GM19193 (cell line): ENCODE measurements around the gene RIN2.

ENCODE experiments used
- POLR2A ChIP-seq: IDR thresholded peaks from 4 replicates; pipeline ENCODE4 v1.6.1; 2011; ENCODE audit not compliant: insufficient read depth, insufficient read length; ENCODE audit errors: extremely low read depth

Gene RIN2, protein sequence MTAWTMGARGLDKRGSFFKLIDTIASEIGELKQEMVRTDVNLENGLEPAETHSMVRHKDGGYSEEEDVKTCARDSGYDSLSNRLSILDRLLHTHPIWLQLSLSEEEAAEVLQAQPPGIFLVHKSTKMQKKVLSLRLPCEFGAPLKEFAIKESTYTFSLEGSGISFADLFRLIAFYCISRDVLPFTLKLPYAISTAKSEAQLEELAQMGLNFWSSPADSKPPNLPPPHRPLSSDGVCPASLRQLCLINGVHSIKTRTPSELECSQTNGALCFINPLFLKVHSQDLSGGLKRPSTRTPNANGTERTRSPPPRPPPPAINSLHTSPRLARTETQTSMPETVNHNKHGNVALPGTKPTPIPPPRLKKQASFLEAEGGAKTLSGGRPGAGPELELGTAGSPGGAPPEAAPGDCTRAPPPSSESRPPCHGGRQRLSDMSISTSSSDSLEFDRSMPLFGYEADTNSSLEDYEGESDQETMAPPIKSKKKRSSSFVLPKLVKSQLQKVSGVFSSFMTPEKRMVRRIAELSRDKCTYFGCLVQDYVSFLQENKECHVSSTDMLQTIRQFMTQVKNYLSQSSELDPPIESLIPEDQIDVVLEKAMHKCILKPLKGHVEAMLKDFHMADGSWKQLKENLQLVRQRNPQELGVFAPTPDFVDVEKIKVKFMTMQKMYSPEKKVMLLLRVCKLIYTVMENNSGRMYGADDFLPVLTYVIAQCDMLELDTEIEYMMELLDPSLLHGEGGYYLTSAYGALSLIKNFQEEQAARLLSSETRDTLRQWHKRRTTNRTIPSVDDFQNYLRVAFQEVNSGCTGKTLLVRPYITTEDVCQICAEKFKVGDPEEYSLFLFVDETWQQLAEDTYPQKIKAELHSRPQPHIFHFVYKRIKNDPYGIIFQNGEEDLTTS

DNA sequence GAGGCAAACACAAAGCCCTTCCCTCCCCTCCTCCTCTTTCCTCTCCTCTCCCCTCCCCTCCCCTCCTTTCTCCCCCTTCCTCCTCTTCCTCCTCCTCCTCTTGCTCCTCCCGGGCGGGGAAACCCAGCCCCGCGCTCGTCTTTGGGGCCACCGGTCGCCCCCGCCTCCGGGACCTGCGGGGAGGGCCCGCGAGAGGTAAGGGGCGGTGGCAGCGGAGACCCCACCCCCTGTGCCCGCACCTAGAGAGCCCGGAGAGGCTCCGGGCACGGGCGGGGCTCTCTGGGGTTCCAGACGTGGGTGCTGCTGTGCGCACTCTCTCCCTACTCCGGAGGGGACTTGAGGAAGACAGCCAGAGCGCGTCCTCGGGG, at the start of gene RIN2:
RIN2 (plus strand) TSS at position 126 of the 368 bp plus-strand sequence. CDS start 131,344 bp downstream, outside the sequence.
- TF ChIP-seq POLR2A, result no peak

DNA sequence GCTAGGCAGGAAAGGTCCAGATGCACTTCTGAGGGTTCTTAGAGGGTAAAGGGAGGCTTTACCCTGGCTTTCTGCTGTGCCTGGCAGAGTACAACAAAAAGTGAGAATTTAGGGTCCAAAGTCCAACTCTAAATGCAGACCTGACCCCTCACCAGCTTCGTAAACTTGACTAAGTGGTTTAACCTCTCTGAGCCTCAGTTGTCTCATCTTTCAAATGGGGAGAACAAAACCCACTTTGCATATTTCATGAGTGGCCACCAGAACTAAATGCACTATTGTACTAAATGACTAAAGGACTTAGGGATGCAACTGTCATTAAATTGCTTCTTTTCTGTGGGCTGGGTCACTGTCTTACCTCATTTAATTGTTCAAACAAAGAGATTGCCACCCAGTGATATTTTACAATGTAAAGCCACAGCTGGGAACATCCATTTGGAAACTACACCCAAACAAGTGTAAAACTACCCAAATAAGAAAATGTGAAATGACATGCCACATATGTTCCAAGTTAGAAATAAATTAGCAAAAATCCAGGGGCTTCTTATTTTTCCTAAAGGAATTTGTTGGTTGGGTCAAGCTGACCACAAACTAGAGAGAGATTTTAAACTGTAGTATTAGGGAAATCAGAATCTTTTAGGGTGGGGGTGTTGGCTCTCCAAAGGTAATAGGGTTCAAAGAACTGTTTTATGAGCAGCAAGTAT, 48.3 kb upstream of the RIN2 start:
- no peak for TF ChIP-seq POLR2A

DNA sequence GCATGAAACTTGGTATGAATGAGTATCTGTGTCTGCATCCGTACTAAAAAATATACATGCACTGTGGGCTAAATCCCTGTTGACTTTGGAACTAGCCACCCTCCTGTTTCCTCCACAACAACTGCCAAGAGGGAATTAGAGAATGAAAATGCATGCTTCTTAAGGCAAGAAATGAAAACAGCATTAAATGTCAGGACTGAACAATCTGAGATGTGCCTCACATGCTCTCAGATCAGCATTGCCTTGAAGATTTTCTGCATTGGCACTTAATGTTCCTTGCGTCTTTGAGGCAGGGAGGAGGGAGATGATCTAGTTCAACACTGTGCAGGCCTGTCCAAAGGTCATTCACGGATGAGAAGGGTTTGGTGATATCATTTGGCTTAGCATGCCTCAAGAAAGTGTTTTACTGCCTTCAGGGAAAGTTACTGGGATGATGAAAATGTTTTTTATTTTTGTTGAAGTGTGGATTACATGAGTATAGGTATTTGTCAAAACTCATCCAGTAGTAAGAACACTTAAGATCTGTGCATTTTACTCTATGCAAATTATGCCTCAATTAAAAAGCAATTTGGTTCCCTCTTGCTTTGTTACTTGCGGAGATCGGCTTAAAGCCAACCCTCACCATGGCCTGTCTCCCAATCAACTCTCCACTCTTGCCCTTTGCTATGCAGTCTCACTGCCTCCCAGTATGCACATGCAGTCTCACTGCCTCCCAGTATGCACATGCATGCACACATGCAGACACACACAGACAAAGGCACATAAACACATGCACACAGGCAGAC, 47.5 kb upstream of the RIN2 start:
- TF ChIP-seq POLR2A, result no peak

DNA sequence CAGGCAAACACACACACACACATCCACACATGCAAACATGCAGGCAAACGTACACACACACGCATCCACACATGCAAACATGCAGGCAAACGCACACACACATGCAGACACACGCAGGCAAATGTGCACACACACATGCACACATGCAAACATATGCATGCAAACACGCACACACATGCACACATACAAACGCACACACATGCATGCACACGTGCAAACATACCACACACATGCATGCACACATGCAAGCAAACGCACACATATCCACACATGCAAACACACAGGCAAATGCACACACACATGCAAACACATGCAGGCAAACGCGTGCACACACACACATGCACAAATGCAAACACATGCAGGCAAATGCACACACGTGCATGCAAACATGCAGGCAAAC, 46.9 kb upstream of the RIN2 start:
- TF ChIP-seq POLR2A, result no peak

DNA sequence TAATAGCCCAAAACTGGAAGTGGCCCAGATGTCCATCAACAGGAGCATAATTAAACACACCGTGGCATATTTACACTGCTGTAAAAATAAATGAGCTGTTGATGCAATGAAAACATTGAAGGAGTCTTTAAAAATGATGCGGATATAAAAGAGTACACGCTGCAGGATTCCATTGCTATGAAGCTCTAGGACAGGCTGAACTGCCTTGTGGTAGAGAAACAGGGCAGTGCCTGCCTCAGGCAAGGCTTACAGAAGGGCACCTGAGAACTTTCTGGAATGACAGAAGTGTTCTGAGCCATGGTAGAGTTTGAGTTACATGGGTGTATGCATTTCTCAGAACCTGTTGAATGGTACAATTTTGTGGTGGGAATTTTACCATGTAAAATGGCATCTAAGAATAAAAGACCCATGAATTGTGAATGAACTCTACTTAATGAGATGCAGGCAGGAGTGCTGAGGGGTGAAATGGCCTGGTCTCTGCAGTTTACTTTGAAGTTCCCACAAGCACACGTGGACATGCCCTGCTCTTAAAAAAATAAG, 45.3 kb upstream of the RIN2 start:
- TF ChIP-seq POLR2A, result no peak

DNA sequence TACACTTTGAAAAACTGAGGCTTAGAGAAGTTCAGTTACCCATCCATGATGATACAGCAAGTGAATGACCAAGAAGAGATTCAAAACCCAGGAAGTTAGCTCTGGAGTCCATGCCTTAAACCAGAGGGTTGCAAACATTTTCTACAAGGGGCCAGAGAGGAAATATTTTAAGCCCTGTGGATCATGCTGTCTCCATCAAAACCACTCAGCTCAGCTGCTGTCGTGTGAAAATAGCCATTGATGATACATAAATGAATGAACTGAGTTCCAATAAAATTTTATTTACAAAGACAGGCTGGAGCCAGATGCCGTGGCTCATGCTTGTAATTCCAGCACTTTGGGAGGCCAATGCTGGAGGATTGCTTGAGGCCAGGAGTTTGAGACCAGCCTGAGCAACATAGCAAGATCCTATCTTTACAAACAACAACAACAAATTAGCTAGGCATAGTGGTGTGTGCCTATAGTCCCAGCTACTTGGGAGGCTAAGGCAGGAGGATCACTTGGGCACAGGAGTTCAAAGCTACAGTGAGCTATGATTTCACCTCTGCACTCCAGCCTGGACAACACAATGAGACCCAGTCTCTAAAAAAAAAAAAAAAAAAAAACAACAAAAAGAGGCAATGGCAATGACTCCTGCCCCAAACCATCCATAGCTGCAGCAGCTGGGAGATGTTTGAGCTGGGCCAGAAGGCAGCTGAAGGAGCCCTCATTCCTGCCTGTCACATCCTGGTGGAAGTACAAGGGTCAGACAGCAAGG, 44.1 kb upstream of the RIN2 start:
- TF ChIP-seq POLR2A, result no peak

DNA sequence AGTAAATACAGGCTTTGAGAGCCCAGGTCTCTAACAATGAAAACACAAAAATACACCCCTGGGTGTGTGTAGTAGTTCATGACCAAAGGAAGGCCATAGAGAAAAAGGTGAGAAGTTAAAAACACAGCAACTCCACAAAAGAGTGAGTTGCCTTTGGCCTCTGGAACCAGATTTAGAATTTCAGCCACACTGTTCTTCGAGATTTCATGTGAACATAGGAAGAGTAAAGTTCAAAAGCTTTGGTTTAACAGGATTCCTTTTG, 43.5 kb upstream of the RIN2 start:
- TF ChIP-seq POLR2A, result no peak

DNA sequence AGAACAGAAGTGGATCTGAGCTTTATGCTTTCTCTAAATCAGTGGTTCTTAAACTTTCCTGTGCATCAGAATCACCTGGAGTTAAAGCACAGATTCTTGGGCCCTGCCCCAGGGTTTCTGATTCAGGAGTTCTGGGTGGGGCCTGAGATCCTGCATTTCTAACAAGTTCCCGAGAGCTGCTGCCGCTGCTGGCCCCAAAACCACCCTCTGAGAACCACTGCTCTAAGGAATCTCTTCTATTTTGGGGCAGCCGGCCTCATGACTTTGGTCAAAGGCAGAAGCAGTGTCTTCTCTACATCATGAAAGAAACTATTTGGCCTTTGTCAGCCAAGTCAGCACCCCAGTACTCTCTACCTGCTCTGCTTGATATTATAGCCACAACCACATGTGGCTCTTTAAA, 42.1 kb upstream of the RIN2 start:
- no peak for TF ChIP-seq POLR2A

DNA sequence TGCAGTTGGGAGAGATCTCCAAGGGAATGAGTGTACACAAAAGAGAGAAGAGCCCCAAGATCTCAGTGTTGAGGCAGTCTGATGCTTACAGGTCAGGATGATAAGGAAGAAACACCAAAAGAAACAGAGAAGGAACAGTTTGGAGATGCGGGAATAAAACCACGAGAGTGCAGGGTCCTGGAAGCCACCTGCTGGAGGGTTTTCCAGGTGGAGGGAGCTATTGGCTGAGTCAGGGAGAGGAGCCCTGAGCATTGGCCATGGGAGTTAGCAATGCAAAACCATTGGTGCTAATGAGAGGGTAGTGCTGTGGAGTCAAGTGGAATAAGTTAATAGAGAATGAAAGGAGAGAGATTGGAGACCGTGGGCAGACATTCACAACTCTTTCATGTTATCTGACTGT, 39.2 kb upstream of the RIN2 start:
- no peak for TF ChIP-seq POLR2A

DNA sequence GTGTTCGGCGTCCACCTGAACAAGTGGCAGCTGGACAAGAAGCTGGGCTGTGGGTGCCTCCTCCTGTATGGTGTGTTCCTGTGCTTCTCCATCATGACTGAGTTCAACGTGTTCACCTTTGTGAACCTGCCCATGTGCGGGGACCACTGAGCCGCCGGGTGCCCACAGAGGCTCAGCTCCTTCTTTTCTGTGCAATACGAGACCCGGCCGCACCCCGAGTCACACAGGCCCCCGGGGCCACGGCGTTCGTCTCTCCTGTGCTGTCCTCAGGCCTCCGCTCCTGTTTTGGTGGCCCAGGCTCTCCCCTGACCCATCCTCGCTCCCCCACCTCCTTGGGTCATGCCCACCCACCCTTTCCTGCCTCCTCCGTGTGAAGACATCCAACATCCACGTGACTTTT, 37.1 kb upstream of the RIN2 start:
- TF ChIP-seq POLR2A, result no peak

DNA sequence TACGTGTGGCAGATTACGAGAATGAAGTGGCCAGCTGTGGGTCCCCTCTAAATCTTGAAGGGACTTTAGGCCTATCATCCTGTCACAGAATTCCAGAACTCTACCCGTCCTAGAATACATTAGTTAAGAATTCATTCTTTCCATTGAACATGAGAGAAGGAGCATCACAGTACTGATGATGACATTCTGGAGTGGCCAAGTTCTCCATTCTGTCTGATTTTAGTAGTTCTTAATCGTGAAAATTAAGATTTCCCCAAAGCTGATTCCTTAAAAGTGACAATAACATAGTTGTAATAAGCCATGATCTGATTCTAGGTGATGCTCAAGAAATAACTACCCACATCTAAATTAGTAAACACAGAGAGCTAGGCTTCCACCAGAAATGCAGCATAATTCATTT, 35.0 kb upstream of the RIN2 start:
- TF ChIP-seq POLR2A, result no peak

DNA sequence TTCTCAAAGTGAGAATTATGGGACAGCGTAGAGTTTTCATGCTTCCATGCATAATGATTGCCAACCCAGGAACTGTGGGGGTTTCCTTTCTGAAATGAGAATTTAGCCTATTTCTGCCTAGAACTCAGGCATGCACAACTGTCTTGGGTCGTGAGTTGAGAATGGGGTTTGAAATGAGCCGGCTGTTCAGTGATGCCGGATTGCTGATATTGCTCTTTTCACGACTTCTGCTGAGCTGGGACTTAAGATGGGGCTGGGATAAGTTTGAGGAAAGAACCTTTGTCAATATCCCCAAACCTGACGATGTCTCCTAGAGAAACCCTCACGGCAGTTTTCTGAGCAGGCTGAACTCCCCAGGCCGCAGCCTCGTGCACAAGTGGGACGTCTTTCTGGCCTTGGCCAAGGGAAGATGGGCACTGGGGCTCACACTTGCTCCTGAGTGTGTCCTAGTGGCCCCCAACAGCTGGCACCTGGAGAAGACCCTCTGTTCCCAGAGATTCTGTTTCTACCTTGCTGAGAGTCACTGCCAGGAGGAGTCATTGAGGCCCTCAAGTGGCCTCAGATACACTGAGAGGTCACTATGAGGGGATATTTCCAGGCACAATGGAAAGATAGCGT, 34.1 kb upstream of the RIN2 start:
- no peak for TF ChIP-seq POLR2A

DNA sequence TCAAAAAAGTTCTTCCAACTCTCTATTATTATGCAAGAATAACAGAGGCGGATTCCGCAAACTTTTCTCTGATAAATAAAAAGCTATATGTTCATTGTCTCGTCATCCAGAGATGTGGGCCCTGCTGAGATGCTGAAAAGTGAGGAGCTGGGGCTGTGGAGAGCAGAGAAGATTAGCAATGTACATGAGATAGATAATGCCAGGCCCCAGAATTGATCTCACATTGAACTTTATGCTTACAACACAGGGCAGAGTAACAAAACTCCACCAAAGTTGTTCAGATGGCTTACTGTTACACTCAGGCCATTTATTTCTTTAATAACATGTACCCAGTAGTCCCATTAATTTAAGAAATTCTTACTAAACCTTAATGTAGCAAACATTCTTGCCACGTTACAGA, 32.7 kb upstream of the RIN2 start:
- no peak for TF ChIP-seq POLR2A
